HepG2 (cell line): ENCODE data around the gene MCM6.

ENCODE experiments used
- ARHGAP35 ChIP-seq: sonication (generic); formaldehyde crosslinking; IDR thresholded peaks from 2 replicates; pipeline ENCODE4 v1.9.0; 2022; ENCODE audit warnings: mild to moderate bottlenecking, inconsistent platforms, moderate library complexity, missing genetic modification reagents, borderline replicate concordance
- ARNT ChIP-seq: fragments of 450-650 bp; IDR thresholded peaks from 2 replicates; pipeline ENCODE4 v1.6.1; 2017
- BRCA1 ChIP-seq: sonication (generic); formaldehyde crosslinking; IDR thresholded peaks from 2 replicates; pipeline ENCODE4 v1.4.0; 2020; ENCODE audit warnings: missing genetic modification reagents
- CTCF ChIP-seq: sonication (generic); formaldehyde crosslinking; IDR thresholded peaks from 2 replicates; pipeline ENCODE4 v1.5.0; 2020; ENCODE audit warnings: mild to moderate bottlenecking, missing genetic modification reagents, moderate library complexity
- EZH2 ChIP-seq: conservative IDR thresholded peaks from 2 replicates; pipeline ENCODE4 v1.6.1; 2012; ENCODE audit warnings: mild to moderate bottlenecking, low read depth, low read length, moderate library complexity
- PAWR ChIP-seq: sonication (generic); formaldehyde crosslinking; IDR thresholded peaks from 2 replicates; pipeline ENCODE4 v1.4.0; 2020; ENCODE audit warnings: missing genetic modification reagents, mild to moderate bottlenecking, borderline replicate concordance
- REST ChIP-seq, 2 experiments: IDR thresholded peaks; 2 replicates each; pipeline ENCODE4 v1.6.1; 2011 to 2012; ENCODE audit warnings: low read length in 2 of 2, borderline replicate concordance in 1 of 2, low read depth in 1 of 2, mild to moderate bottlenecking in 1 of 2, moderate library complexity in 1 of 2
- YY1 ChIP-seq: IDR thresholded peaks from 2 replicates; pipeline ENCODE4 v1.6.1; 2011; ENCODE audit warnings: low read length, low read depth, moderate library complexity, mild to moderate bottlenecking; ENCODE audit not compliant: insufficient read depth, insufficient replicate concordance
- TF ChIP-seq, protein P1 (sequence below): sonication (generic); formaldehyde crosslinking; IDR thresholded peaks from 2 replicates; pipeline ENCODE4 v1.4.0; 2020; ENCODE audit warnings: mild to moderate bottlenecking, missing genetic modification reagents

DNA sequence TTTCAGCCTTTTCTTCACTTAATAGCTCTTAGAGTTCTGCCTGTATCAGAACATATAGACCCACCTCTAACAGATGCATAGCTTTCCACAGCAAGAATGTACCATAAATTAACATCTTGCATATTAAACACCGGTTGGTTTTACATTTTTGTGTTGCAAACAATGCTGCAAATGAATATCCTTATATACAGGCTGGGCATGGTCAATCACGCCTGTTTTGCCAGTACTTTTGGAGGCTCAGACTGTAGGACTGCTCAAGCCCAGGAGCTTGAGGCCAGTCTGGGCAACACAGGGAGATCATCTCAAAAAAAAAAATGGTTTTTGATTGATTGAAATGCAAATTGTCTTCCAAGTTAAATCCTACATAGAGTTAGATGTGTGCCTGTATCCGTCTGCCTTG lies 37.7 kb downstream of the MCM6 start:
- no peak for TF ChIP-seq CTCF
- no peak for TF ChIP-seq ARNT
- TF ChIP-seq BRCA1 (CRISPR knock-in tag) = no peak
- no peak for TF ChIP-seq ARHGAP35
- no peak for TF ChIP-seq YY1
- TF ChIP-seq, protein P1, sequence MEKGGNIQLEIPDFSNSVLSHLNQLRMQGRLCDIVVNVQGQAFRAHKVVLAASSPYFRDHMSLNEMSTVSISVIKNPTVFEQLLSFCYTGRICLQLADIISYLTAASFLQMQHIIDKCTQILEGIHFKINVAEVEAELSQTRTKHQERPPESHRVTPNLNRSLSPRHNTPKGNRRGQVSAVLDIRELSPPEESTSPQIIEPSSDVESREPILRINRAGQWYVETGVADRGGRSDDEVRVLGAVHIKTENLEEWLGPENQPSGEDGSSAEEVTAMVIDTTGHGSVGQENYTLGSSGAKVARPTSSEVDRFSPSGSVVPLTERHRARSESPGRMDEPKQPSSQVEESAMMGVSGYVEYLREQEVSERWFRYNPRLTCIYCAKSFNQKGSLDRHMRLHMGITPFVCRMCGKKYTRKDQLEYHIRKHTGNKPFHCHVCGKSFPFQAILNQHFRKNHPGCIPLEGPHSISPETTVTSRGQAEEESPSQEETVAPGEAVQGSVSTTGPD (CRISPR knock-in tag) = no peak
- TF ChIP-seq EZH2 = no peak
- TF ChIP-seq REST (IDR thresholded peaks at IDR 0.05; ENCODE audit: borderline replicate concordance in 1 of 2, low read depth in 1 of 2, low read length in 2 of 2) = no peak
- no peak for TF ChIP-seq PAWR (CRISPR knock-in tag)
